Keratinocyte (primary cell): ENCODE measurements around the gene SOD1. TPM values are rescaled to one million over a fixed set of nuclear protein-coding genes. Genes with fewer than 3 reads are reported as not detected.

Experiments used
- DNase-seq: peaks from one replicate; pipeline ENCODE4 v3.0.0-alpha.2; 2011; ENCODE audit warnings: low read depth, missing footprints, low spot score
- FAIRE-seq: peaks from 2 replicates; lab custom pipeline; 2011; peaks lifted over from hg19 to GRCh38; lab: Jason Lieb, UNC
- H2AFZ ChIP-seq: 2 replicates; pipeline ENCODE4 v1.6.0; 2012; ENCODE audit warnings: low read length, control low read depth, inconsistent platforms; ENCODE audit not compliant: control insufficient read depth
- H3K27ac ChIP-seq: 2 replicates; pipeline ENCODE4 v1.5.1; 2011; ENCODE audit warnings: low read length; ENCODE audit not compliant: control insufficient read depth, insufficient read depth
- H3K27me3 ChIP-seq: 3 replicates; pipeline ENCODE4 v1.6.0; 2011; ENCODE audit warnings: low read length; ENCODE audit not compliant: control insufficient read depth, insufficient read depth; ENCODE audit errors: extremely low read depth
- H3K36me3 ChIP-seq, 2 experiments: 2 replicates in 1 of 2; 3 replicates in 1 of 2; pipeline ENCODE4 v1.5.1; 2011; ENCODE audit warnings: low read length in 2 of 2, mild to moderate bottlenecking in 1 of 2; ENCODE audit not compliant: control insufficient read depth in 2 of 2, insufficient read depth in 2 of 2; ENCODE audit errors: extremely low read depth in 1 of 2
- H3K4me1 ChIP-seq: 3 replicates; pipeline ENCODE4 v1.5.1; 2011; ENCODE audit warnings: low read length; ENCODE audit not compliant: control insufficient read depth, insufficient read depth; ENCODE audit errors: extremely low read depth
- H3K4me2 ChIP-seq: 3 replicates; pipeline ENCODE4 v1.6.0; 2011; ENCODE audit warnings: low read depth, low read length; ENCODE audit not compliant: control insufficient read depth, insufficient read depth; ENCODE audit errors: extremely low read depth
- H3K4me3 ChIP-seq, 3 experiments: fragments of 200-600 bp in 1 of 3; sonication (generic) in 1 of 3; 2 replicates in 2 of 3; 3 replicates in 1 of 3; pipeline ENCODE4 v1.5.1; 2011 to 2016; ENCODE audit warnings: low read length in 3 of 3, mild to moderate bottlenecking in 3 of 3, control low read depth in 2 of 3, inconsistent platforms in 1 of 3, low read depth in 1 of 3, mixed read lengths in 1 of 3, mixed run types in 1 of 3, moderate library complexity in 1 of 3; ENCODE audit not compliant: control insufficient read depth in 2 of 3, insufficient read depth in 2 of 3; ENCODE audit errors: extremely low read depth in 1 of 3
- H3K79me2 ChIP-seq: 2 replicates; pipeline ENCODE4 v1.6.0; 2012; ENCODE audit warnings: low read length; ENCODE audit not compliant: control insufficient read depth, insufficient read depth
- H3K9ac ChIP-seq: 3 replicates; pipeline ENCODE4 v1.6.0; 2011; ENCODE audit warnings: low read length; ENCODE audit not compliant: control insufficient read depth, insufficient read depth; ENCODE audit errors: extremely low read depth
- H3K9me1 ChIP-seq: 3 replicates; pipeline ENCODE4 v1.6.0; 2011; ENCODE audit warnings: low read length; ENCODE audit not compliant: control insufficient read depth, insufficient read depth; ENCODE audit errors: extremely low read depth
- H3K9me3 ChIP-seq: 2 replicates; pipeline ENCODE4 v1.5.1; 2012; ENCODE audit warnings: low read depth, low read length; ENCODE audit not compliant: control insufficient read depth
- H4K20me1 ChIP-seq: 3 replicates; pipeline ENCODE4 v1.6.0; 2011; ENCODE audit warnings: low read length; ENCODE audit not compliant: control insufficient read depth, insufficient read depth; ENCODE audit errors: extremely low read depth
- EZH2 ChIP-seq: IDR thresholded peaks from one replicate; pipeline ENCODE4 v1.6.1; 2012; ENCODE audit warnings: inconsistent platforms, mild to moderate bottlenecking, low read length, moderate library complexity
- dilution Hi-C: fragments of 300-500 bp; cut with MboI; formaldehyde crosslinking; loops from one replicate; pipeline ENCODE4 v1.7.0; 2020; ENCODE audit warnings: low sequenced_read_pairs; ENCODE audit not compliant: extremely low pct_ligation_motif_present
- polyA plus RNA-seq, 5 experiments: library from polyadenylated mRNA; depleted of rRNA in 3 of 5; stranded (reverse) in 3 of 5; stranded (forward) in 1 of 5; unstranded in 1 of 5; fragments of >200 nt; gene quantifications; 1 replicate in 1 of 5; 2 replicates in 3 of 5; 3 replicates in 1 of 5; pipeline versions ENCODE4 v1.2.1 to v1.2.3, GENCODE V29; 2011 to 2012; ENCODE audit warnings: missing spikeins in 2 of 5, low read depth in 1 of 5, low replicate concordance in 1 of 5
- TF ChIP-seq, protein P1 (sequence below), 3 experiments: IDR thresholded peaks in 1 of 3; conservative IDR thresholded peaks in 1 of 3; optimal IDR thresholded peaks in 1 of 3; 2 replicates in 2 of 3; 3 replicates in 1 of 3; pipeline versions ENCODE3 to v1.5.1; 2011; ENCODE audit warnings: low read length in 3 of 3, mild to moderate bottlenecking in 3 of 3, moderate library complexity in 2 of 3, control low read depth in 1 of 3, inconsistent platforms in 1 of 3; ENCODE audit not compliant: insufficient read depth in 2 of 3; ENCODE audit errors: extremely low read depth in 1 of 3

SOD1 gene
- polyA plus RNA-seq, 1 donor (not counting 4 experiments of a cell fraction or from before 2014, with no cell fraction given): 426 TPM

DNA sequence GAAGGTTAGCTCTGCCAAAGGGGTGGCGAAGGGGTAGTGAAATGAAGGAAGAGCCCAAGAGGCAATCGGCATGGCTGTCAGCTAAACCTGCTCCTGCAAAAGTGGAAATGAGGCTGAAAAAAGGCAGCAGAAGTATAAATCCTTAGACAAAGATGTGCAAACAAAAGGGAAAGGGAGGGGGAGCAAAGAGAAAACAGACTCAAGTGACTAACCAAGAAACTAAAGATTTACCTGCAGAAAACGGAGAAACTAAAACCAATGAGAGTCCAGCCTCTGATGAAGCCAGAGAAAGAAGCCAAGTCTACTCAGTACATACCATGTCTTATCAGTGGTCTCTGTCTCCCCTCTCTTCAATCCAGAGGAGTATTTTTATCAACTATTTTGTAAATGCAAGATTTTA is 47.1 kb downstream of the SOD1 start:
- no peak for FAIRE-seq
- no peak overlapping the region for H3K4me3 ChIP-seq
- peaks cover 6% of the 10 kb centered on the region for H4K20me1 ChIP-seq

GRCh38 chr21:31707499-31707898 is 48.0 kb downstream of the SOD1 start:
- H3K27me3 ChIP-seq: no peaks in the 10 kb centered on the region
- no peak overlapping the region for H2AFZ ChIP-seq
- H3K9me1 ChIP-seq: no peaks in the 10 kb centered on the region
- H3K27ac ChIP-seq: no peak overlapping the region
- H3K9me3 ChIP-seq: no peaks in the 10 kb centered on the region
- dilution Hi-C loops: no loop called here
- no peak overlapping the region for H3K4me2 ChIP-seq
- FAIRE-seq (no peak), DNase-seq (no peak)
- H4K20me1 ChIP-seq: peaks cover 10% of the 10 kb centered on the region
- H3K79me2 ChIP-seq: peaks cover 74% of the 10 kb centered on the region
- H3K36me3 ChIP-seq: peaks cover 0 to 4% of the 10 kb centered on the region in 2 experiments
- no peak for TF ChIP-seq EZH2
- TF ChIP-seq, protein P1, sequence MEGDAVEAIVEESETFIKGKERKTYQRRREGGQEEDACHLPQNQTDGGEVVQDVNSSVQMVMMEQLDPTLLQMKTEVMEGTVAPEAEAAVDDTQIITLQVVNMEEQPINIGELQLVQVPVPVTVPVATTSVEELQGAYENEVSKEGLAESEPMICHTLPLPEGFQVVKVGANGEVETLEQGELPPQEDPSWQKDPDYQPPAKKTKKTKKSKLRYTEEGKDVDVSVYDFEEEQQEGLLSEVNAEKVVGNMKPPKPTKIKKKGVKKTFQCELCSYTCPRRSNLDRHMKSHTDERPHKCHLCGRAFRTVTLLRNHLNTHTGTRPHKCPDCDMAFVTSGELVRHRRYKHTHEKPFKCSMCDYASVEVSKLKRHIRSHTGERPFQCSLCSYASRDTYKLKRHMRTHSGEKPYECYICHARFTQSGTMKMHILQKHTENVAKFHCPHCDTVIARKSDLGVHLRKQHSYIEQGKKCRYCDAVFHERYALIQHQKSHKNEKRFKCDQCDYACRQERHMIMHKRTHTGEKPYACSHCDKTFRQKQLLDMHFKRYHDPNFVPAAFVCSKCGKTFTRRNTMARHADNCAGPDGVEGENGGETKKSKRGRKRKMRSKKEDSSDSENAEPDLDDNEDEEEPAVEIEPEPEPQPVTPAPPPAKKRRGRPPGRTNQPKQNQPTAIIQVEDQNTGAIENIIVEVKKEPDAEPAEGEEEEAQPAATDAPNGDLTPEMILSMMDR (optimal IDR thresholded peaks at IDR 0.05 in 1 of 3, IDR thresholded peaks at IDR 0.05 in 1 of 3, conservative IDR thresholded peaks at IDR 0.05 in 1 of 3; ENCODE audit: extremely low read depth in 1 of 3, insufficient read depth in 2 of 3, low read length in 3 of 3): no peak
- H3K9ac ChIP-seq: no peak overlapping the region
- H3K4me3 ChIP-seq: no peak overlapping the region
- H3K4me1 ChIP-seq: no peaks in the 10 kb centered on the region

More for the DNA sequence above, 47.1 kb downstream of the SOD1 start:
- peaks cover 65% of the 10 kb centered on the region for H3K79me2 ChIP-seq
- dilution Hi-C loops: no loop called here
- no peaks in the 10 kb centered on the region for H3K9me1 ChIP-seq
- H3K4me1 ChIP-seq: no peaks in the 10 kb centered on the region
- no peak for TF ChIP-seq EZH2
- TF ChIP-seq, protein P1 (optimal IDR thresholded peaks at IDR 0.05 in 1 of 3, IDR thresholded peaks at IDR 0.05 in 1 of 3, conservative IDR thresholded peaks at IDR 0.05 in 1 of 3; ENCODE audit: extremely low read depth in 1 of 3, insufficient read depth in 2 of 3, low read length in 3 of 3): no peak
- no peaks in the 10 kb centered on the region for H3K9me3 ChIP-seq
- no peak for DNase-seq
- no peak overlapping the region for H3K27ac ChIP-seq
- peaks cover 0 to 8% of the 10 kb centered on the region in 2 experiments for H3K36me3 ChIP-seq
- no peak overlapping the region for H2AFZ ChIP-seq
- H3K4me2 ChIP-seq: no peak overlapping the region
- no peak overlapping the region for H3K9ac ChIP-seq
- H3K27me3 ChIP-seq: no peaks in the 10 kb centered on the region
